GM19193 (cell line): ENCODE measurements around the gene PLCH1.

Experiments used
- POLR2A ChIP-seq: IDR thresholded peaks from 4 replicates; pipeline ENCODE4 v1.6.1; 2011; ENCODE audit not compliant: insufficient read depth, insufficient read length; ENCODE audit errors: extremely low read depth

Gene PLCH1

DNA sequence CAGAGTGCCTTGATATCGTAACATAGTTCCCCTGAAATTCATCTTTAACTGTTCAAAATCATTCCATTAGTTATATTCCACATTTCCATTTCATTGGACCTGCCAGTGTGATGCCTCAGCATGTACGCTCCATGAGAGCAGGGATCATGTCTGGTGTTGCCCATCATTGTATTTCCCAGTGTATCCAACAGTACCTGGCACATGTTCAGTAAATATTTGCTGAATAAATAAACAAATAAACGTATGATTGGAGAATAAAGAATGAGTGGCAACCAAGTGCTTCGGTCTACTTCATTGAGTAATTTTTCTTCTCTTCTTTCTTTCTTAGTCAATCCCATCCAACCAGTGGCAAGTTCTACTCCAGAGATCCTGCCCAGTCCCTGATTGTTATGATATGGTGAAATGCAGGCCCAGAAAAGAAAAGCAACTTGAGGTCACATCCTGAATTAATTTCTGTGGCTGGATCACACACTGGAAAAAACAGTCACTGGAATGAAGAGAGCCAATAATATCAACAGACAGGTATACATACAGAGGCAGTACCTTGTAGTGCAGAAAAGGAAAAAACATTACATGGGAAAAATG, 101.2 kb downstream of the PLCH1 start:
- no peak for TF ChIP-seq POLR2A

GRCh38 chr3:155641956-155642355, 102.9 kb downstream of the PLCH1 start:
- no peak for TF ChIP-seq POLR2A

DNA sequence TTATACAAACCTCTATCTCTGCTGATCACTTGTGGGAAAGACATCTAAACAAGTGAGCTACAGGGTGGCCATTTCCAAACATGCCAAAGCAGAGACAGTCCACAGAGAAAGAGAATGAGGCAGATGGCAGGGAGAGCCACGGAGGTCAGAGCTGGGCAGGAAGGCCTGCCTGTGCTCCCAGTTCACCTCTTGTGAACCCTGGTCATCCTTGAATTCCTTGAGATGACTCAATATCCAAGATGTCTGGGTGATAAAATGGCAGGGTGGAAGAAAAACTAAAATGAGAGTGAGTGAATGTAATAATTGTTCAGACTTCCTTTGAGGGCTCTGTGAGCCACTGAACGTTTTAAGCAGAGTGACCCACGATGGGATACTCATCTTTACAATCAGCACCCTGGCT, 104.8 kb downstream of the PLCH1 start:
- TF ChIP-seq POLR2A: no peak

DNA sequence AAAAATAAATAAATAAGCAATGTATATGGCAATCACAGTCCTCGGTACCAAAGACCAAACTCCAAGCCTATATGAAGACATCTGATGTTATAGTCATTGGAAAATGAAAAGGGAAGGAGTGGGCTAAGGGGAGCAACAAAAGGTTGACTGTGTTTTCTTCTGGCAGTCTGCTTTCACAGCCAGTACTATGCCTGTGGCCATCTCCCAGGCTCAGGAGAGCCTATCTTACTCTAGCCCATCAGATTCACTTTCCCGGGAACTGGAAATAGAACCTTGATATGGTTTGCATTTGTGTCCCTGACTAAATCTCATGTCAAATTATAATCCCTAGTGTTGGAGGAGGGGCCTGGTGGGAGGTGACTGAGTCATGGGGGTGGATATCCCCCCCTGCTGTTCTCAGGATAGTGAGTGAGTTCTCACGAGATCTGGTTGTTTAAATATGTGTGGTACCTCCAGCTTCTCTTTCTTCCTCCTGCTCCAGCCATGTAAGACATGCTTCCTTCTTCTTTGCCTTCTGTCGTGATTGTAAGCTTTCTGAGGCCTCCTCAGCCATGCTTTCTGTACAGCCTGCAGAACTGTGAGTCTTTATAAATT, 105.3 kb downstream of the PLCH1 start:
- no peak for TF ChIP-seq POLR2A

DNA sequence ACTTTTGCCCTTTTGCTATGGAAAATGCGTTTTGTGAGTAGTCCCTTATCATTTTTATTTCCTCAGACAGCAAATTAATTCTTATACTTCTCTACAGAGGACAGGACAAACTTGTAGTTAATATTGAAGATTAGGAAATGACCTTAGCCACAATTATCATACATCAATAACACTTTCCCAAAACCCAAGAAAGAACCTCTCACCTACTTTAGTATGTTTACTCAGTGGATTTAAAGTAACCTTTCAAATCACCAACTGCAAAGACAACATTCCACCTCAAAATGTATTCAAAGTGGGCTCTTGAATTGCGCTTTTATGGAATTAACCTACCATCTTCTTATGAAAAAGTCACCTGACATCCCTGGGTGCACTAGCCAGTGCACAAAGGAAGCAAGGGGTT, 107.3 kb downstream of the PLCH1 start:
- TF ChIP-seq POLR2A: no peak

DNA sequence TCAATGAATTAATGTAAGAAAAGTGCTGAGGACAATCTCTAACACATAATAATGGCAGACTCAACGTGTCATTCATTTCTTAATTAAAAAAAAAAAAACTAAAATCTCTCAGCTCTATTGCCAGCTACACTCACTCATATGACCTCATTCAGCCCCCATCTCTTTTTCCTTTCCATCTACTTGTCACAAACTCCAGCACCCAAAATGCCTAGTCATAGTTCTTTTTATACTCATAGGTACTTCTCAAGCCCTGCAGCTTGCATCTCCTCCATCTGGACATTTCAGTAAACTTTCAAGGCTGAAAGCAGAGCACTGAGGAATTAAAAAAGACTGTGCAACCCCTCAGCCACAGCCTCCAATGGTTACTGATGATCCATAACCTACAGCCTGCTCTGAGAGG, 109.8 kb downstream of the PLCH1 start:
- no peak for TF ChIP-seq POLR2A

- no peak for TF ChIP-seq POLR2A
Observed at GRCh38 chr3:155634121-155634719, 110.7 kb downstream of the PLCH1 start.

DNA sequence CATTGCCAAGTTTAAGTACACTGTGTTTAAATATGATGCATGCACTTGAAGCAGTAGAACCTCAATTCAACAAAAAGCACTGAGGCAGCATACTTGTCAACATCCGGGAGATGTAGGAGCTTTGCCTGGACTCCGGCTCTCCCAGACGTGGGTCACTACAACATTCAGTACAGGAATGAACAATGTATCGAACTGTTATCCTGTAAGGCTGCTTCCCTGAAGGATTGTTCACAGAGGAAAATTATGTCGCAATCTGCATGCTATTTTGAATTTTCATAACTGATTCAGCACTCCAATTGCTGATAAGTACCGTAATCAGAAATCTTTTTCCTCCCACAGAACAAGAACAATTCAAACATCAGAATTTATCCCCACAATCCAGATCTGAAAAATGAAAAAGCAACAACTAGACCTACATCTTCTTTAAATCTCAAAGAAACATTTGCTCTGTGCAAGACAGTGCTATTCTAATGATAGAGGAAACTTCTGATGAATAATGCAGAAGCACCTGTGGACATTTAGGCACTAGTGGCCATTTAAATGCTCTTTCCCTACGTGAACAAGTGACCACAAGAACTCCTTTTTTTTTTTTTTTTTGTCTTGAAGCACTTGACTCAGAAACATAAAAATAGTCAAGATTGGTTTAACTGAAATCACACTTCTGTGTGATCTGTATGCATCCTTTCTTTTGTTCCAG, 113.4 kb downstream of the PLCH1 start:
- no peak for TF ChIP-seq POLR2A

DNA sequence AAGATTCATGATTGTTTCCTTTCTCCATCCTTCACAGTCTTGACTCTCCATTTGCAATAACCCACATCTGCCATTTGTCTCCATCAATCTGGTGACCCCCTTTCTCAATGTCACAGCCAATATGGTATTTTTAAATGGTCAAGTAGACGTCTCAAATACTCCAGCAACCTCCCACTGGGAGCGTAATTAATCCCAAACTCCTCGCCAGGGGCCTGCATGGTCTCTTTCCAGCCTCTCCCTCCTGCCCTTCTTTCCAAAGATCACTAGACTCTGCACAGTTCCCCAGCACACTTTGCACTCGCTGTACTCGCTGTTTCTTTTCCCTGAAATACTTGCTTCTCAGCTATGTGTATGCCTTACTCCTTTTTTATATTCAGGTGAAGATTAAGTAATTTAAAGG, 115.3 kb downstream of the PLCH1 start:
- TF ChIP-seq POLR2A: no peak

- TF ChIP-seq POLR2A: no peak
Observed at GRCh38 chr3:155629056-155629455, 115.8 kb downstream of the PLCH1 start.

DNA sequence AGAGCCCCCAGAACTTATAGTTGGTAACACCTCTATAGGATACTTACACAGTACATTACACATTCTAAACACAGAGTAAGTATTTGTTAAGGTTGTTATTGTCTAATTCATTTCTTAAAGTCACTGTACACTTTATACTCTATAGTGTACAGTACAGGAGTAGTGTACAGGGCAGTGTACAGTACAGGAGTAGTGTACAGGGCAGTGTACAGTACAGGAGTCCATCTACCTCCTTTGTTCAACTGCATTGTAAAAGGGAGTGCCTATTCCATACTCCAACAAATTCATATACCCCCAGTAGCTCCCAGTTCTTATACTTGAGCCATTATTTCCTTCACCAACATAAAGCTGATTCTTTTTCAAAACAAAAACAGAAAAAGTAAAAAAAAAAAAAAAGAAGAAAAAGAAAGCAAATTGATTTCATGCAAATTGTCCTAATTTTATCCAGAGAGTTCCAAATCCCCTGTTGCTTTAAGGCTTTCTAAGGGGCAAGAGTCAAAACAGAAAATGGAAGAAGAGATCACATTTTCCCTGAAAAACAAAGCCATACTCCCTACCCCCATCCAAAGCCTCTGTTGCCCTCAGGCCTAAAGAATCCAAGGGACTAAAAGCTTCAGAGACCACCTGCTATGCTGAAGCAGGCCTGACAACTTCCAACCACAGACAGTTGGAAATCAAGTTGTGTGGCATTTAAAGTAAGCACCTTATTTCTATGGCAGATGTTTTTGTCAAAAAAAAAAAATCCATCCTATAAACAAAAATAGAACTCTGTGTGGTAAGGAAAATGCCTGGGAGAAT, 125.6 kb downstream of the PLCH1 start:
- TF ChIP-seq POLR2A: no peak

DNA sequence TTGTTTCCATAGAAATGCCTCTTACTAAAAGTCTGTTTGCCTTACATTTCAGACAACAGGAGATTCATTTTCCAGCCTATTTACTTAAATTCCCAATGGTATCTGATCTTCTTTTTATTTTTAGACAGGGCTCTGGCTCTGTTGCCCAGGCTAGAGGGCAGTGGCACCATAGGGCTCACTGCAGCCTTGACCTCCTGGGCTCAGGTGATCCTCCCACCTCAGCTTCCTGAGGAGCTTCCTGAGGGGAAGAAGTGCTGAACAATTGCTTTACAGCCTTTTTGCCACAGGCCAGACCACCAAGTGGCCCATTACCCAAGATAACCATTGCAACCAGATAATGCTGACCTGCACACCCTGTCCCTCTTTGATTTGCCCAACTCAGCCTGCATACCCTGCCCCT, 126.3 kb downstream of the PLCH1 start:
- no peak for TF ChIP-seq POLR2A

GRCh38 chr3:155617346-155617925, 127.4 kb downstream of the PLCH1 start:
- TF ChIP-seq POLR2A: no peak

- TF ChIP-seq POLR2A: no peak
Observed at GRCh38 chr3:155611456-155611855, 133.4 kb downstream of the PLCH1 start.

GRCh38 chr3:155609586-155609985, 135.3 kb downstream of the PLCH1 start:
- TF ChIP-seq POLR2A: no peak

- no peak for TF ChIP-seq POLR2A
Observed at GRCh38 chr3:155608228-155608920, 136.5 kb downstream of the PLCH1 start.
